ENCODE data around the gene BRD3OS. TPM values are rescaled to one million over a fixed set of nuclear protein-coding genes. Genes with fewer than 3 reads are reported as not detected.

Gene BRD3OS
- total RNA-seq, 1 donor from 2014 or later: 11.4 TPM

DNA sequence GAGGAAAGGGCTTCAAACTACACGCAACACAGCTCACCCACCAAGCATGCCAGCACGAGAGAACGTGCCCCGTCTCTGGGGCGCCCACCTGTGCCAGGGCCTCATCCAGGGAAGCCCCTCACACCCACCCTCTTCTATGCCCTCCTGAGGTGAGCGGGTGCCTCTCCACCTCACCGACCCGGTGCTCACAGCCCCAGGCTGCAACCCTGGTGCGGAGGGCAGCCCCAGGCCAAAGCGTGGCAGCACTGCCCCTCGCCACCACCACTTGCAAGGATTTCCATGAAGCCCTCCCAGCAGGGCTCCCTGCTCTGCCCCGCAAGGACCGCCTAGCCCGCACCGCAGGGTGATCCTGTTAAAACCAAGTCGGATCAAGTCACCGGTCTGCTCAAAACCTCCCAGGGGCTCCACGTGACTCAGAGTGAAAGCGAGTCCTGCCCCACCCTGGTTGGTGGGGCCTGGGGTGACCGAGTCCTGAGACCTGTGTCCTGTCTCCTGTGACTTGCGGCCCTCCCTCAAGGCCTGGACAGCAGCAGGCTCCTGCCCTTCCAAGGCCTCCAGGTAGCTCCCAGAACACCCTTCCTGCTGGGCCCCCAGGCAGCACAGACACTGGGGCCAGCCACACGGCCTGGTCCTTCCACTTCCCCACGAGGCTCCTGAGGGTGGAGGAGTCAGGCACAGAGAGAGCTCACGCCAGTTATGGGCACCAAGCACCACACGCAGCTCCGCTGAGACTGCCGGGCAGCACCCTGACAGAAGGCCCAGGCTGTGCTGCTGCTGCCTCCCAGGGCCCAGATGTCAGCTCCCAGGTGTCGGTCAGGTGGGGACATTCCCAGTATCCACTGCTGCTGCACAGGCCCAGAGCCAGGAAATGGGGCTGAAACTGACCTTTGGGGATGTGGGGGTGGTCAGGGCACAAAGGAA, 29.9 kb downstream of the BRD3OS start:
- H3K27ac Mint-ChIP-seq (ENCODE audit: unreplicated experiment): no peak overlapping the region
- peaks cover 7% of the 10 kb centered on the region for H3K4me1 Mint-ChIP-seq (ENCODE audit: unreplicated experiment)
- H3K4me3 Mint-ChIP-seq (ENCODE audit: unreplicated experiment): no peak overlapping the region
- peaks cover 12% of the 10 kb centered on the region for H3K36me3 Mint-ChIP-seq (ENCODE audit: low read depth, unreplicated experiment)
- TF ChIP-seq, protein P1, sequence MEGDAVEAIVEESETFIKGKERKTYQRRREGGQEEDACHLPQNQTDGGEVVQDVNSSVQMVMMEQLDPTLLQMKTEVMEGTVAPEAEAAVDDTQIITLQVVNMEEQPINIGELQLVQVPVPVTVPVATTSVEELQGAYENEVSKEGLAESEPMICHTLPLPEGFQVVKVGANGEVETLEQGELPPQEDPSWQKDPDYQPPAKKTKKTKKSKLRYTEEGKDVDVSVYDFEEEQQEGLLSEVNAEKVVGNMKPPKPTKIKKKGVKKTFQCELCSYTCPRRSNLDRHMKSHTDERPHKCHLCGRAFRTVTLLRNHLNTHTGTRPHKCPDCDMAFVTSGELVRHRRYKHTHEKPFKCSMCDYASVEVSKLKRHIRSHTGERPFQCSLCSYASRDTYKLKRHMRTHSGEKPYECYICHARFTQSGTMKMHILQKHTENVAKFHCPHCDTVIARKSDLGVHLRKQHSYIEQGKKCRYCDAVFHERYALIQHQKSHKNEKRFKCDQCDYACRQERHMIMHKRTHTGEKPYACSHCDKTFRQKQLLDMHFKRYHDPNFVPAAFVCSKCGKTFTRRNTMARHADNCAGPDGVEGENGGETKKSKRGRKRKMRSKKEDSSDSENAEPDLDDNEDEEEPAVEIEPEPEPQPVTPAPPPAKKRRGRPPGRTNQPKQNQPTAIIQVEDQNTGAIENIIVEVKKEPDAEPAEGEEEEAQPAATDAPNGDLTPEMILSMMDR (IDR thresholded peaks at IDR 0.05; ENCODE audit: unreplicated experiment): no peak
- H3K9me3 Mint-ChIP-seq (ENCODE audit: unreplicated experiment): no peaks in the 10 kb centered on the region
- no peak for DNase-seq (ENCODE audit: low spot score)
- peaks cover 7% of the 10 kb centered on the region for H3K27me3 Mint-ChIP-seq (ENCODE audit: unreplicated experiment)

DNA sequence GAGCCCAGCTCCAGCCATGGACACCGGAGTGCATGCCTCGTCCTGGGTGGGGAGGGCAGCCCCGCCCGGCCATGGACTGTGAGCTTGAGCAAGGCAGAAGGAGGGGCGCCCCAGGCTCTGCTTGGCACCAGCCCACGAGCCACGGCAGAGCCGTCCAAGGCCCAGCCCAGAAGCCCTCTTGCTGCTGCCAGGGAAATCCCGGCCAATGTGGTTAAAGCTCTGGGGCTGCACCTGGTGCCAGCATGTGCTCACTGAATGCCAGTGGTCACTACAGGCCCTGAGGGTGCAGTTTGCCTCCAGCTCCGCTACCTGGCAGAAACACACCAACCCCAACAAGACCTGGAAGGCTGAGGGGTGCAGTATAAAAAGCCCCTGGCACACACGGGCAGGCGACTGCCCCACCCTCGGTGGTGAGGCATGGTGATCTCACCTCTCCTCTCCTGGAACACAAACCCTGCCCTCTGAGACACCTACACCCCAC, 30.7 kb downstream of the BRD3OS start:
- Mint-ChIP-seq H3K9me3 (ENCODE audit: unreplicated experiment) (no peaks in the 10 kb centered on the region), H3K27ac (ENCODE audit: unreplicated experiment) (no peak overlapping the region), H3K27me3 (ENCODE audit: unreplicated experiment) (peaks cover 10% of the 10 kb centered on the region), H3K4me1 (ENCODE audit: unreplicated experiment) (peaks cover 7% of the 10 kb centered on the region), H3K36me3 (ENCODE audit: low read depth, unreplicated experiment) (peaks cover 10% of the 10 kb centered on the region), H3K4me3 (ENCODE audit: unreplicated experiment) (no peak overlapping the region)
- TF ChIP-seq, protein P1 (IDR thresholded peaks at IDR 0.05; ENCODE audit: unreplicated experiment): no peak
- DNase-seq (ENCODE audit: low spot score): no peak

DNA sequence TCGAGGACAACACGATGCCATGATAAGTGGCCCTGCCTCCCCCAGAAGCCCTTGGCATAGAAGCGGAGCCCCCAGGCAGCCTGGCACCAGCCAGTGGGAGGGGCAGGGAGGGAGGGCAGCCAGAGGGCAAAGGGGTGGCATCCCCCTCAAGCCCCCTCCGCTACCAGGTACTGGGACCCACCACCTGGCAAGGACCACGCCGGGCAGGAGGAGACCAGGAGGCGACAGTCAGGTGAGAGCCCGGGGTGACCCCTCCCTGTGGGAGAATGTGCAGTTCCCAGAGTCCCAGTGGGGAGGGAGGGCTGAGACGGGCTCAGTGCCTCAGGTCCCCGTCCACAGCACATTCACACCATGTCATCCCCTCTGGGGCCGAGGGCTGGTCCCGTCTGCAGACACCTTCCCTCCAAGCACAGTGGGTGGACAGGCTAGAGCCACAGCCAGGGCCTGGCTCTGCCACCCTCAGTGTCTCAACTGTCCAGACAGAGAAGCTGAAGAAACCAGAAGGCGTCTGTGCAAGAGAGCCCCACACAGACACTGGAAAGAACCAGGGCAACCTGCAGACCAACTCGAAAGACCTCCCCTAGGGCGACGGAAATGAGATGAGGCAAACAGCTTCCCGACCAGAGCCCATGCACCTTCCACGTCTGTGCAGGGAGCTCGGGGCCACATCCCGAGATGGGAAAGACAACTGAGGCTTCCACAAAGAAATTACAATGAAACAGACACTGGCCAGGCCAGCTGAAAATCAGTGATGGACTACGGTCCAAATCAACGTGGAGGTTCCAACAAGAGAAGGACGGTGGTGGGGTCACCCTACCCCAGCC, 31.4 kb downstream of the BRD3OS start:
- H3K27me3 Mint-ChIP-seq (ENCODE audit: unreplicated experiment): peaks cover 10% of the 10 kb centered on the region
- peaks cover 7% of the 10 kb centered on the region for H3K4me1 Mint-ChIP-seq (ENCODE audit: unreplicated experiment)
- TF ChIP-seq, protein P1 (IDR thresholded peaks at IDR 0.05; ENCODE audit: unreplicated experiment): no peak
- no peak for DNase-seq (ENCODE audit: low spot score)
- H3K36me3 Mint-ChIP-seq (ENCODE audit: low read depth, unreplicated experiment): peaks cover 3% of the 10 kb centered on the region
- no peak overlapping the region for H3K27ac Mint-ChIP-seq (ENCODE audit: unreplicated experiment)
- no peak overlapping the region for H3K4me3 Mint-ChIP-seq (ENCODE audit: unreplicated experiment)
- H3K9me3 Mint-ChIP-seq (ENCODE audit: unreplicated experiment): no peaks in the 10 kb centered on the region

DNA sequence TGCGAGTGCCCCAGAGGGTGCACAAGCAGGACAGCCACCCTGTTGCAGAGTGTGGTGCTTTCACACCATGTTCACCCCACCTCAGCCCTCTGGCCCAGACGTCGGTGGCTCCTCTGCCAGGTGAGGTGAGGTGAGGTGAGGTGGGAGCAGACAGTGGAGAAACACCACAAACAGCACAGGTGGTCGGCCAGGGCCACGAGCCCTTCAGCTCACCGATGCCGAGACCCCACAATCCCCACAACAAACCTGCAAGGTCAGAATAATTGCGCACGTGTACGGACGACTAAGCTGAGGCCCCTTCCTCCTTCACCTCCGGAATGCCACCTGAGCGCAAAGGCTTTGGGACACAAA, 32.0 kb downstream of the BRD3OS start:
- no peak overlapping the region for H3K27ac Mint-ChIP-seq (ENCODE audit: unreplicated experiment)
- TF ChIP-seq, protein P1 (IDR thresholded peaks at IDR 0.05; ENCODE audit: unreplicated experiment): no peak
- H3K4me1 Mint-ChIP-seq (ENCODE audit: unreplicated experiment): peaks cover 8% of the 10 kb centered on the region
- H3K36me3 Mint-ChIP-seq (ENCODE audit: low read depth, unreplicated experiment): peaks cover 3% of the 10 kb centered on the region
- DNase-seq (ENCODE audit: low spot score): no peak
- peaks cover 10% of the 10 kb centered on the region for H3K27me3 Mint-ChIP-seq (ENCODE audit: unreplicated experiment)
- no peak overlapping the region for H3K4me3 Mint-ChIP-seq (ENCODE audit: unreplicated experiment)
- H3K9me3 Mint-ChIP-seq (ENCODE audit: unreplicated experiment): no peaks in the 10 kb centered on the region

Measured in endothelial cell (in vitro differentiated cells).